HG03196 (cell line): ENCODE results near the gene FIBP.

ENCODE experiments used
- ATAC-seq: cut with Tn5 transposase; IDR thresholded peaks from one replicate; pipeline ENCODE4 v1.9.1; 2021; ENCODE audit not compliant: unreplicated experiment

Gene FIBP

DNA sequence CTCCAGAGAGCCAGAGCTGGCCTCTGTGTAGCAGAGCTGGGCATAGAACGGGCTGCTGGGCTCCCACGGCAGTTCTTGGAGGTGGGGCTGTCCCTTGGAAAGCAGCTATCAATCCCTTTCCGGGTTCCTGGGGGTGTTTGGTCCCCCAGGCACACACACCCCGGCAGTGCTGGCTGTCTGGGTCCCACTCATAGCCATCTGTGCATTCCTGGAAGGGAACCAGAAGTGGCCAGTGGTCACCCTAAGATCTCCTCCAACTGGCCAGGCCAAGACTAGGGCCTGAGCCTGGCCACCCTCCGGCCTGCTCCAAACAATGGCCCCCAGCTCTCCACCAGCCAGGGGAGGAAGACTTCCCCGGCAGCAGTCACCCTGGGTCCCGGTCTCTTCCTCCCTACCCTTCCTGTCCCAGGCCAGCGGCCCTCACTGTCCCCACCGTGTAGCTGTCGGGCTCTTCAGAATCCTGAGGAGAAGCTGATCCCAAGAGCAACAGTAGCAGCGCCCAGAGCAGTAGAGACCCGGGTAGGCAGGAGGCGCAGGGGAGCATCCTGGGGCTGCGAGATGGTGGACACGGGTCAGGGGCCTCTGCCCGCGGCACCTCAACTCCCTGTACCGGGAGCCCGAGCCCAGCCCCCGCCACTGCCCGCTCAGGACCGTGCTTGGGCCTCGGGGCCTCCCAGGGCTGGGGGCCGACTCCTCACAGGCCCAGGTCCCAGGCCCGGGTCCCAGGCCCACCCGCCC lies 16.3 kb downstream of the FIBP start:
- ATAC-seq, result no peak

- ATAC-seq, result no peak
Measured at GRCh38 chr11:65870706-65871681, 17.3 kb downstream of the FIBP start.

- ATAC-seq, result no peak
Measured at GRCh38 chr11:65870307-65870658, 18.0 kb downstream of the FIBP start.

DNA sequence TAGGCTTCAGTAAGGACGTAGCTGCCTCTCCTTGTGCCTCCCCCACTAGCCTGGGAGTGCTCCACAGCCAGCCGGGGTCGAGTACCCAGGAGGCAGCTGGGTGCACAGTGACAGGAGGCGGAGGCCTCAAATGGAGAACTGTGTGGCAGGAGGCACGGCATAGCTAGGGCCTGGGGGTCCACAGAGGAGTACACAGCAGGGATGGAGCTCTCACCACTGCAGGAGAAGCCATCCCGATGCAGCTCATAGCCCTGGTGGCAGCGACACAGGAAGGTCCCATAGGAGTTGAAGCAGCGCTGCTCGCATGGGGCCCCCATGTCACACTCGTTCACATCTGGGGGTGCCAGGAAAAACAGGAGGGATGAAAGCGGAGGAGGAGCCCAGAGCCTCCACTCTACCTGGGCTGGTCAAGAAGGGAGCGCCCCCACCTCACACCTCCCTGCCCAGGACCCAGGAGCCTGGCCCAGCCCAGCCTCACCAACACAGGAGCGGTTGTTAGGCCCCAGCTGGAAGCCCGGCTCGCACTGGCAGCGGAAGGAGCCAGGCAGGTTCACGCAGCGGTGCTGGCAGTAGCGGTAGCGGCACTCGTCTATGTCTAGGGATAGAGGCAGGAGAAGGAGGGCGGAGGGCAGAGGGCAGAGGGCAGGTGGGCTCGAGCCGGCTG lies 18.5 kb downstream of the FIBP start:
- ATAC-seq, result no peak

GRCh38 chr11:65868907-65869306 lies 19.4 kb downstream of the FIBP start:
- no peak for ATAC-seq

GRCh38 chr11:65868076-65868667 lies 20.1 kb downstream of the FIBP start:
- no peak for ATAC-seq

DNA sequence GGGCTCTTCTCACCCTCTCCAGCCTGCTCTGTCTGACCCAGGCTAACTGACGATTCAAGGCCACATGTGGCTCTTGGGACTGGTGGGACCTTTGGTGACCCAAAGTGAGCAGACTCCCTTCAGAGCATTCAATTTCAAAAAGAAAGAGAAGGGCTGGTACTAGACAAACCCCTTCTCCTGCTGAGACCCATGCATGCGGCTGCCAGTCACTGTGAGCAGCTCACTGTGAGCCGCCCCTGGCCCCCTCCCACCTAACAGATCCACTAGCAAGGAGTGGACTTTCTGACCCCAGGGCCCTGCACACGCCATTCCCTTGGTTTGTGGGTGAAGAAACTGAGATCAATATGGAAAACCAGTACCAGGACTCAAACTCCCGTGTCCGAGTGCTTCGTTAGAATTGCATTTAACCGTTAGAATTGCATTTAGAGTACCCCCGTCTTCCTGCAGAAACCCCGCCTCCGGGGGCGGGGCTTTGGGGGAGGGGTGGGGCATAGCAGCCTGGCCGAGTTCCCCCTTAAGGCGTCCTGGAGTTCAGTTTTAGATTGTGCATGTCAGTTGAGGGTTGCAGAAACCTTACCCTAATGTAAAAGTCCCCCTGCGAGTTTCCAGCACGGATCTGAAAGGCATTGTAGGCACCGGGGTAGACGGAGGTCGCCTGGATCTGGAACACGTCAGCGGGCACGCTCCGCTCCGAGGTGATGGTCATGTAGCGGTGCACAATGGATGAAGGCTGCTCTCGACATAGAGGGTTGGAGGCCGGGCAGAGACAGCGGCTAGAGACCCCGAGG lies 20.8 kb downstream of the FIBP start:
- ATAC-seq, result no peak

DNA sequence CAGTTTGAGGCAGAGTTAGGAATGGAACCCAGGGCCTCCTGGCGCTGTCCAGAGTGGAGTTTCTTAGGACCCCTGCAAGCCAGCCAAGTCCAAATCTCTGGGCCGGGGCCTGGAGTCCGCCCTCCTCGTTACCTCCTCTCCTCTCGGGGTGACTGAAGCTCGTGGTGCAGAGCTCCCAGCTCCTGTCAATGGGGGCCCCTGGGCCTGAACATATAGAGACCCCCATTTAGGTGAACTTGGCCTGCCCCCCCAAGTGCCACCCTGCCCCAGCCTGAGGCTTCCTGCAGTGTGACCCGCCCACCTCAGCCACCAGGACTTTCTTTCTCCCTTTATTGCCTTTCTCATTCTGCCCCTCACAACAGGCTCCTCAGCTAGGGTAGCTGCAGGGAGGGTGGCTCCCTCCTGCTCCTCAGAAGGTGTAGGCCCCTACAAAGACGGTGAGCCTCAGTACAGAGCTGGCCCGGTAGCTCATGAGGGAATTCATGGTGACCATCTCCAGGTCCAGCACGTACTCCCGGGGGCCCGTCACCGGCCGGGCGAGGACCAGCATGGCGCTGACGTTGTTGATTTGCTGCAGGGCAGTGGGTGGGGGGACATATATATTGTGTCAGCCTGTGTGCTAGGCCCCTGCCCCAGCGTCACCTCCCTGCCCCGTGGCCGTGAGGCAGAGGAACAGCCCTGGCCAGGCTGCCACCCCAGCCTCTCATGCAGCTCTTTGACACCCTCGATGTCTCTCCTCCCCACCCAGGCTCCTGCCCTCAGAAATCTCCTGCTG lies 21.6 kb downstream of the FIBP start:
- no peak for ATAC-seq

DNA sequence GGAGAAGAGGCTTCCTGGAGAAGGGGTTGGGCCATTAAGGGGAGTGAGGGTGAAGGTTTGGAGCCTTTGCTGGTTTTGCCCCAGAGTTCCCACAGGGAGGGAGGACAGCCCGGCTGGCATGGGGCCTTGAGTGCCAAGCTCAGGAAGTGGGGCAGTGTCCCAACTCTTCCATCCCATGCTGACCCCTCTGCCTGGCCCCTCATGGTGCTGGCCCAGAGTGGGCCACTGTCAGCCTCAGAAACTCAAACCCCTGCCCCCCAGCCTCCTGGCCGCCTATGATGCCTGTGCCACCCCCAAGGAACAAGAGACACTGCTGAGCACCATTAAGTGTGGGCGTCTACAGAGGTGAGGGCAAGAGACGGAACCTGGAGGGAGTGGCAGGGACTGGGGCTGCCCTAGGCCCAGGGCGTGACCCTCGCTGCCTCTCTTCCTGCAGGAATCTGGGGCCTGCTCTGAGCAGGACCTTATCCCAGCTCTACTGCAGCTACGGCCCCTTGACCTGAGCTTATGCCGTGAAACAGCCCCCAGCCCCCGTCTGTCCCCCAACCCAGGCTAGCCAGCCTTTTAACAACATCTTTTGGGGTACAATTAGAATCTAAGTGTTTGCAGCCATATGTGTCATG lies 22.6 kb downstream of the FIBP start:
- no peak for ATAC-seq

- ATAC-seq, result no peak
Measured at GRCh38 chr11:65864706-65865471, 23.4 kb downstream of the FIBP start.

DNA sequence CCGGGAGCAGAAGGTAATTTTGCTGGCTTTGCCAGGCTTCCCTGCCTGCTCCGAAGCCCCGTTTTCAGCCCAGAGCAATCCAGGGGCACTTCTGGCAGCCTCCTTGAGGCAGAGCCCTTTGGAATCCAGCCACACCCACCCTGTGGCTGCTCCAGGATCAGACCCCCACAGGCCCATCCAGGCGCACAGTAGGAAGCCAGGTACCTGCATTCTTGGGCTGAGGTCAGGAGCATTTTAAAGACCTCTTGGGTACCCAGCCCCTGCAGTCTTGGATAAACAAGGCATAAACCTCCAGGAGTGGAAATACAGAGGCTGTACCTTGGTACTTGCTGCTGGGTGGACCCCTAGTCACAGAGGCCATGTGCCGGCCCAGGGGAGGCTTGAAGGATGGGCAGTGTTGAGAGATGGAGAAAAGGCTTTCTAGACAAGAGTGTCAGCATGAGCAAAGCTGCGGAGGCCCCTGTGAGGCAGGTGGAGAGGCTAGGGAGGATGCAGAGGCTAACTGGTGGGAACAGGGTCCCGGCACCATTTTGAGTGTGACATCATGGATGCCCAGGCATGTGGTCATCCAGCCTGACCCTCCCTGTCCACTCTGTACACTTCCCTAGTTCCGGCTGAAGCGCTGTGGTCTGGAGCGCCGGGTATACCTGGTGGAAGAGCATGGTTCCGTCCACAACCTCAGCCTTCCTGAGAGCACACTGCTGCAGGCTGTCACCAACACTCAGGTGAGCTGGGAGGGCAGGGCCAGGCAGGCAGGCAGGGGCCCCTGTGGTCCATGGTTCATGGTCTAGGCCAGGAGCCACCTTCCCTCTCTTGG lies 24.2 kb downstream of the FIBP start:
- ATAC-seq, result no peak

DNA sequence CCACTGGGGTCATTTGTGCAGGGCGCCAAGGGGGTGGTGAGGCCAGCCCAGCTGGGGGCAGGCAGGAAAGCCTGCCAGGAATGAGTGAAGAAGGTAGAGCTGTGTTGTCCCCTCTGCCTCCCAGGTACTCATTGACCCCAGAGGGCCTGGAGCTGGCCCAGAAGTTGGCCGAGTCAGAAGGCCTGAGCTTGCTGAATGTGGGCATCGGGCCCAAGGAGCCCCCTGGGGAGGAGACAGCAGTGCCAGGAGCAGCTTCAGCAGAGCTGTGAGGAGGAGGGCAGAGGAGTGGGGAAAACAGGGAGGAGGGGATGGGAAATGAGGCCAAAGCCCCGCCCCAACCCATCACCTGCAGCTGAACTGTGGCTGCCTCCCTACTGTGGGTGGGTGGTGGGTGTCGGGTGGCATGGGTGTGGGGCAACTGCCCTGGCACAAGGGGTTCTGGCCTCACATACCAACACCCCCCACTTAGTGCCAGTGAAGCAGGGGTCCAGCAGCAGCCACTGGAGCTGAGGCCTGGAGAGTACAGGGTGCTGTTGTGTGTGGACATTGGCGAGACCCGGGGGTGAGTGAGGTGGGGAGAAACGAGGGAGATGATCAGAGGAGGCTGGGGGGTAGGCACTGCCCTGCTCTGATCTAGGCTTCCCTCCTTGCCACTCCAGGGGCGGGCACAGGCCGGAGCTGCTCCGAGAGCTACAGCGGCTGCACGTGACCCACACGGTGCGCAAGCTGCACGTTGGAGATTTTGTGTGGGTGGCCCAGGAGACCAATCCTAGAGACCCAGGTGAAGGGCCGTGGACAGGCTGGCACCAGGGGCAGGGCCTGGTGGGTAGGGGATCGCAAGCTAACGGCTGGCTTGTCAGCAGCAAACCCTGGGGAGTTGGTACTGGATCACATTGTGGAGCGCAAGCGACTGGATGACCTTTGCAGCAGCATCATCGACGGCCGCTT lies 25.1 kb downstream of the FIBP start:
- no peak for ATAC-seq

GRCh38 chr11:65862191-65862735 lies 26.0 kb downstream of the FIBP start:
- no peak for ATAC-seq

DNA sequence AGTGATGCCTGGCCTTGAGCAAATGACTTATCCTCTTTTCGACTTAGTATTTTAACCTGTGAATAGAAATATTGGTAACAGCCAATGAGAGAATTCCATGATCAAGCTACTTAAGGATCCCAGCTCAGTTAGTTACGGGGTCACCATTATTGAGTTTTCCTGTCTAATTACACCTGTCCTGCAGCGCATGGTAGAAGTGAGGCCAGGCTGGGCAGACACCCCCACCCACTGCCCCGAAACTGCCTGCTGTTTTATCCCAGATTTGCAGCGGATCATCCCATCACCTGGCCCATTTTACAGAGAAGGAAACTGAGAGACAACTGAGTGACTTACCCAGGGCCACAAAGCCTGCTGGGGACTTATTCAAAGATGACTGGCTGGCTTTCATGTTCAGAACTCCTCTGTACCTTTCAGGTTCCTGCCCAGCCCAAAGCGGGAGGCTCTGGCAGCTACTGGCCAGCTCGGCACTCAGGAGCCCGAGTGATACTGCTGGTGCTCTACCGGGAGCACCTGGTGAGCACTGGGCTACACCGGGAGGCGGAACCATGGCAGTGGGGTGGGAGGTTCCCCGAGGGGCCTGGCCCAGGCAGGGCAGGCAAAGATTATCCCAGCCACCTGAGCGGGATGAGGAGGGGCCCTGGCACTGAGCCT lies 26.6 kb downstream of the FIBP start:
- ATAC-seq, result no peak

- no peak for ATAC-seq
Measured at GRCh38 chr11:65861165-65861505, 27.1 kb downstream of the FIBP start.
